Neuron (in vitro differentiated cells): ENCODE data around the gene RYR2.

Experiments used
- H2AFZ ChIP-seq: one replicate; pipeline ENCODE4 v1.6.1; 2013; ENCODE audit warnings: low read depth, mild to moderate bottlenecking, inconsistent platforms, low read length, moderate library complexity
- H3K27me3 ChIP-seq: one replicate; pipeline ENCODE4 v1.6.1; 2013; ENCODE audit warnings: low read length; ENCODE audit not compliant: insufficient read depth
- H3K36me3 ChIP-seq: one replicate; pipeline ENCODE4 v1.6.1; 2013; ENCODE audit warnings: low read length; ENCODE audit not compliant: insufficient read depth
- H3K4me1 ChIP-seq: one replicate; pipeline ENCODE4 v1.6.1; 2013; ENCODE audit warnings: low read length; ENCODE audit not compliant: insufficient read depth
- H3K4me3 ChIP-seq: 2 replicates; pipeline ENCODE4 v1.5.1; 2013; ENCODE audit warnings: mild to moderate bottlenecking, low read length, moderate library complexity
- H3K9me3 ChIP-seq: one replicate; pipeline ENCODE4 v1.6.1; 2013; ENCODE audit warnings: low read length

The RYR2 gene

GRCh38 chr1:237763137-237763536 lies 721.2 kb downstream of the RYR2 start:
- Histone ChIP-seq H3K9me3 (no peaks in the 10 kb centered on the region), H3K36me3 (no peaks in the 10 kb centered on the region), H3K4me1 (peaks cover 30% of the 10 kb centered on the region)

GRCh38 chr1:237763751-237764150 lies 721.8 kb downstream of the RYR2 start:
- no peaks in the 10 kb centered on the region for H3K9me3 ChIP-seq
- no peaks in the 10 kb centered on the region for H3K36me3 ChIP-seq
- no peak overlapping the region for H3K4me3 ChIP-seq
- no peaks in the 10 kb centered on the region for H3K27me3 ChIP-seq
- peaks cover 30% of the 10 kb centered on the region for H3K4me1 ChIP-seq
- no peak overlapping the region for H2AFZ ChIP-seq

More at GRCh38 chr1:237763137-237763536, 721.2 kb downstream of the RYR2 start:
- H3K27me3 ChIP-seq, result no peaks in the 10 kb centered on the region
- H3K4me3 ChIP-seq, result no peak overlapping the region
- H2AFZ ChIP-seq, result no peak overlapping the region

- Histone ChIP-seq H3K27me3 (no peaks in the 10 kb centered on the region), H3K4me3 (no peak overlapping the region), H2AFZ (no peak overlapping the region), H3K9me3 (no peaks in the 10 kb centered on the region), H3K4me1 (peaks cover 25% of the 10 kb centered on the region), H3K36me3 (no peaks in the 10 kb centered on the region)
These were observed 727.9 kb downstream of the RYR2 start for GRCh38 chr1:237769916-237770315.

GRCh38 chr1:237772009-237772408 lies 730.0 kb downstream of the RYR2 start:
- Histone ChIP-seq H3K4me3 (no peak overlapping the region), H3K36me3 (no peaks in the 10 kb centered on the region), H2AFZ (no peak overlapping the region), H3K27me3 (no peaks in the 10 kb centered on the region), H3K9me3 (no peaks in the 10 kb centered on the region), H3K4me1 (peaks cover 5% of the 10 kb centered on the region)

GRCh38 chr1:237774246-237774645 lies 732.3 kb downstream of the RYR2 start:
- no peaks in the 10 kb centered on the region for H3K9me3 ChIP-seq

GRCh38 chr1:237779356-237779755 lies 737.4 kb downstream of the RYR2 start:
- Histone ChIP-seq H3K9me3 (no peaks in the 10 kb centered on the region), H2AFZ (no peak overlapping the region), H3K4me3 (no peak overlapping the region), H3K4me1 (no peaks in the 10 kb centered on the region), H3K27me3 (no peaks in the 10 kb centered on the region), H3K36me3 (no peaks in the 10 kb centered on the region)

More at GRCh38 chr1:237774246-237774645, 732.3 kb downstream of the RYR2 start:
- no peak overlapping the region for H3K4me3 ChIP-seq
- no peaks in the 10 kb centered on the region for H3K36me3 ChIP-seq
- no peak overlapping the region for H2AFZ ChIP-seq
- no peaks in the 10 kb centered on the region for H3K27me3 ChIP-seq
- H3K4me1 ChIP-seq, result no peaks in the 10 kb centered on the region

GRCh38 chr1:237786066-237786719 lies 744.2 kb downstream of the RYR2 start:
- Histone ChIP-seq H3K27me3 (no peaks in the 10 kb centered on the region), H3K4me1 (peaks cover 8% of the 10 kb centered on the region), H3K9me3 (no peaks in the 10 kb centered on the region), H3K36me3 (no peaks in the 10 kb centered on the region), H3K4me3 (no peak overlapping the region), H2AFZ (no peak overlapping the region)

- H3K4me3 ChIP-seq, result no peak overlapping the region
- no peaks in the 10 kb centered on the region for H3K27me3 ChIP-seq
- H3K4me1 ChIP-seq, result peaks cover 9% of the 10 kb centered on the region
- H3K9me3 ChIP-seq, result no peaks in the 10 kb centered on the region
- H2AFZ ChIP-seq, result no peak overlapping the region
- H3K36me3 ChIP-seq, result no peaks in the 10 kb centered on the region
These were observed 746.1 kb downstream of the RYR2 start for GRCh38 chr1:237788069-237788468.

- Histone ChIP-seq H3K4me3 (no peak overlapping the region), H3K36me3 (no peaks in the 10 kb centered on the region), H2AFZ (peak overlapping the region; percentile 19), H3K4me1 (peaks cover 9% of the 10 kb centered on the region), H3K9me3 (no peaks in the 10 kb centered on the region), H3K27me3 (no peaks in the 10 kb centered on the region)
These were observed 747.6 kb downstream of the RYR2 start for GRCh38 chr1:237789619-237790018.

GRCh38 chr1:237791592-237791991 lies 749.6 kb downstream of the RYR2 start:
- H3K36me3 ChIP-seq, result no peaks in the 10 kb centered on the region
- peaks cover 9% of the 10 kb centered on the region for H3K4me1 ChIP-seq
- no peak overlapping the region for H2AFZ ChIP-seq
- no peak overlapping the region for H3K4me3 ChIP-seq
- no peaks in the 10 kb centered on the region for H3K27me3 ChIP-seq
- H3K9me3 ChIP-seq, result no peaks in the 10 kb centered on the region

GRCh38 chr1:237792149-237792548 lies 750.2 kb downstream of the RYR2 start:
- no peaks in the 10 kb centered on the region for H3K27me3 ChIP-seq
- H3K36me3 ChIP-seq, result no peaks in the 10 kb centered on the region
- no peaks in the 10 kb centered on the region for H3K9me3 ChIP-seq
- no peak overlapping the region for H2AFZ ChIP-seq
- H3K4me3 ChIP-seq, result no peak overlapping the region
- H3K4me1 ChIP-seq, result peaks cover 9% of the 10 kb centered on the region

- Histone ChIP-seq H3K4me3 (no peak overlapping the region), H2AFZ (no peak overlapping the region), H3K9me3 (no peaks in the 10 kb centered on the region), H3K4me1 (peaks cover 9% of the 10 kb centered on the region), H3K27me3 (no peaks in the 10 kb centered on the region), H3K36me3 (no peaks in the 10 kb centered on the region)
These were observed 750.7 kb downstream of the RYR2 start for GRCh38 chr1:237792726-237793125.

- no peaks in the 10 kb centered on the region for H3K27me3 ChIP-seq
- H3K4me3 ChIP-seq, result no peak overlapping the region
- H3K36me3 ChIP-seq, result no peaks in the 10 kb centered on the region
- H3K4me1 ChIP-seq, result peaks cover 9% of the 10 kb centered on the region
- no peaks in the 10 kb centered on the region for H3K9me3 ChIP-seq
- no peak overlapping the region for H2AFZ ChIP-seq
These were observed 752.1 kb downstream of the RYR2 start for GRCh38 chr1:237794071-237794470.

- Histone ChIP-seq H3K36me3 (no peaks in the 10 kb centered on the region), H3K27me3 (no peaks in the 10 kb centered on the region), H3K4me1 (peaks cover 4% of the 10 kb centered on the region), H2AFZ (no peak overlapping the region), H3K9me3 (no peaks in the 10 kb centered on the region), H3K4me3 (no peak overlapping the region)
These were observed 753.6 kb downstream of the RYR2 start for GRCh38 chr1:237795558-237795957.
